Testis (tissue), 2 donors: ENCODE data around the gene FAR1.

ENCODE experiments used
- CTCF ChIP-seq, 3 experiments: fragments of 450-650 bp in 2 of 3; fragments of 200-600 bp in 1 of 3; sonication (generic) in 1 of 3; IDR thresholded peaks; one replicate each; pipeline ENCODE4 v1.5.1; 2016 to 2019; ENCODE audit warnings: antibody characterized with exemption in 3 of 3, mild to moderate bottlenecking in 2 of 3, moderate library complexity in 1 of 3
- POLR2A ChIP-seq: fragments of 450-650 bp; IDR thresholded peaks from one replicate; pipeline ENCODE4 v1.6.1; 2017; ENCODE audit warnings: antibody characterized with exemption, mild to moderate bottlenecking, moderate library complexity

- TF ChIP-seq CTCF (IDR thresholded peaks at IDR 0.05), result no peak
- no peak for TF ChIP-seq POLR2A
These were observed 58.0 kb downstream of the FAR1 start for GRCh38 chr11:13726456-13726855.
